Hindlimb muscle (tissue), 1 donor: ENCODE measurements around the gene FGF22. TPM values are rescaled to one million over a fixed set of nuclear protein-coding genes. Genes with fewer than 3 reads are reported as not detected.
A peak's percentile ranks its signal among the peaks of the same experiment; 100 is the strongest.
"Not testable (repeated sequence)": the region's sequence is repeated elsewhere in the genome, so short reads cannot be mapped to it uniquely, and the experiment has no call there.

Experiments used
- DNase-seq: peaks from one replicate; pipeline ENCODE4 v3.0.0-alpha.2; 2013
- polyA plus RNA-seq: library from polyadenylated mRNA; unstranded; fragments of 120-200 nt; gene quantifications from one replicate; pipeline ENCODE4 v1.2.1, GENCODE V29; 2013; ENCODE audit not compliant: insufficient read length

The FGF22 gene
- polyA plus RNA-seq, 1 donor, result 0.28 TPM

GRCh38 chr19:661427-662196 is 21.9 kb downstream of the FGF22 start:
- DNase-seq, result no peak

GRCh38 chr19:662207-662961 is 22.7 kb downstream of the FGF22 start:
- DNase-seq, result no peak

- DNase-seq, result peak; percentile 91
These were observed 23.4 kb downstream of the FGF22 start, which contains the start of gene RNF126 for GRCh38 chr19:662962-663681. Gene RNF126 (minus strand): TSS chr19:663214. CDS start chr19:663121, 93 bp downstream.

- DNase-seq, result no peak
These were observed 24.0 kb downstream of the FGF22 start for GRCh38 chr19:663682-664117.

- peak; percentile 80 for DNase-seq
These were observed 25.3 kb downstream of the FGF22 start for GRCh38 chr19:664913-665443.

- DNase-seq, result not testable (repeated sequence)
These were observed 27.4 kb downstream of the FGF22 start for GRCh38 chr19:666985-667573.

GRCh38 chr19:668675-669434 is 29.2 kb downstream of the FGF22 start:
- DNase-seq, result not testable (repeated sequence)

- DNase-seq, result no peak
These were observed 31.0 kb downstream of the FGF22 start for GRCh38 chr19:670609-671075.

- no peak for DNase-seq
These were observed 34.8 kb downstream of the FGF22 start for GRCh38 chr19:674282-675151.

GRCh38 chr19:676007-676338 is 36.3 kb downstream of the FGF22 start:
- no peak for DNase-seq

- no peak for DNase-seq
These were observed 36.8 kb downstream of the FGF22 start, which contains the start of gene FSTL3 for GRCh38 chr19:676339-677105. Gene FSTL3 (plus strand): TSS chr19:676392. CDS start chr19:676424, 32 bp downstream.

GRCh38 chr19:677201-677600 is 37.5 kb downstream of the FGF22 start:
- DNase-seq, result no peak

- no peak for DNase-seq
These were observed 38.1 kb downstream of the FGF22 start for GRCh38 chr19:677601-678436.

- no peak for DNase-seq
These were observed 39.2 kb downstream of the FGF22 start for GRCh38 chr19:678791-679388.

GRCh38 chr19:679418-680286 is 40.0 kb downstream of the FGF22 start:
- peak; percentile 84 for DNase-seq

GRCh38 chr19:680287-681028 is 40.8 kb downstream of the FGF22 start:
- DNase-seq, result peak; percentile 96
